Activated effector memory CD4-positive, alpha-beta T cell treated with anti-CD3 and anti-CD28 coated beads, Interleukin-2, amount 50 U/mL, for 16 hours (primary cell): ENCODE measurements around the gene RPS6KC1.
"Not testable (repeated sequence)": the region's sequence is repeated elsewhere in the genome, so short reads cannot be mapped to it uniquely, and the experiment has no call there.

Experiments used
- DNase-seq: peaks from one replicate; pipeline ENCODE4 v3.0.0-alpha.2; 2020

The RPS6KC1 gene

GRCh38 chr1:213160442-213160841, 109.4 kb downstream of the RPS6KC1 start:
- DNase-seq: not testable (repeated sequence)

GRCh38 chr1:213162338-213162737, 111.3 kb downstream of the RPS6KC1 start:
- DNase-seq: no peak

- DNase-seq: no peak
Observed at GRCh38 chr1:213162862-213163261, 111.8 kb downstream of the RPS6KC1 start.

GRCh38 chr1:213163278-213163711, 112.3 kb downstream of the RPS6KC1 start:
- no peak for DNase-seq

GRCh38 chr1:213164561-213164960, 113.5 kb downstream of the RPS6KC1 start:
- no peak for DNase-seq

- no peak for DNase-seq
Observed at GRCh38 chr1:213166852-213167251, 115.8 kb downstream of the RPS6KC1 start.

GRCh38 chr1:213171711-213172110, 120.7 kb downstream of the RPS6KC1 start:
- DNase-seq: no peak

GRCh38 chr1:213176341-213176740, 125.3 kb downstream of the RPS6KC1 start:
- no peak for DNase-seq

GRCh38 chr1:213179784-213180183, 128.7 kb downstream of the RPS6KC1 start:
- DNase-seq: no peak

GRCh38 chr1:213180833-213181232, 129.8 kb downstream of the RPS6KC1 start:
- DNase-seq: no peak

GRCh38 chr1:213183036-213183672, 132.1 kb downstream of the RPS6KC1 start:
- DNase-seq: no peak

- no peak for DNase-seq
Observed at GRCh38 chr1:213186168-213186567, 135.1 kb downstream of the RPS6KC1 start.

- DNase-seq: no peak
Observed at GRCh38 chr1:213192026-213192425, 141.0 kb downstream of the RPS6KC1 start.

- DNase-seq: no peak
Observed at GRCh38 chr1:213194383-213194782, 143.3 kb downstream of the RPS6KC1 start.

GRCh38 chr1:213194855-213195254, 143.8 kb downstream of the RPS6KC1 start:
- no peak for DNase-seq

- DNase-seq: not testable (repeated sequence)
Observed at GRCh38 chr1:213196328-213197054, 145.4 kb downstream of the RPS6KC1 start.

- no peak for DNase-seq
Observed at GRCh38 chr1:213200630-213201029, 149.6 kb downstream of the RPS6KC1 start.

- DNase-seq: no peak
Observed at GRCh38 chr1:213201380-213202155, 150.5 kb downstream of the RPS6KC1 start.

GRCh38 chr1:213211201-213211600, 160.2 kb downstream of the RPS6KC1 start:
- DNase-seq: no peak

GRCh38 chr1:213219076-213219475, 168.0 kb downstream of the RPS6KC1 start:
- DNase-seq: not testable (repeated sequence)

GRCh38 chr1:213221209-213221608, 170.2 kb downstream of the RPS6KC1 start:
- DNase-seq: no peak

GRCh38 chr1:213227458-213227857, 176.4 kb downstream of the RPS6KC1 start:
- no peak for DNase-seq

- no peak for DNase-seq
Observed at GRCh38 chr1:213231795-213232231, 180.8 kb downstream of the RPS6KC1 start.

- DNase-seq: no peak
Observed at GRCh38 chr1:213242883-213243282, 191.8 kb downstream of the RPS6KC1 start.
